ENCODE data around the gene MAP7D1.
A peak's percentile ranks its signal among the peaks of the same experiment; 100 is the strongest.

The MAP7D1 gene

GRCh38 chr1:36128126-36128904 lies 27.6 kb upstream of the MAP7D1 start:
- DNase-seq, result no peak

- DNase-seq, result no peak
Observed at GRCh38 chr1:36128905-36129206, 27.1 kb upstream of the MAP7D1 start.

DNA sequence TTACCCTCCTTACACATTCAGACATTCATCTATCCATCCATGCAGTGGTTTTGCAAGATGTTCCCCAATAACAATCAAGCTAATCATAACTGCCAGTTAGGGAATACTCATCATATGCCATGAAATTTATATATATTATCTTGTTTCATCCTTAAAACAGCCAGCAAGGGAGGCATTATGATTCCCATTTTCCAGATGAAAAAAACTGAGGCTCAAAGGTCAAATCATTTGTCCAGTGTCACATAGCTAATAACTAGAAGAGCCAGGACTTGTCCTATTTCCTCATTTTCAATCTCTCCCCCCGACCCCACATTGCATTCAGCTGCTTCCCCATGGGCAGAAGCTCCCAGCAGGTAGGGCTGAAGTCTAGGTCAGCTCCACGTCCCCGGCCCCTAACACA lies 23.9 kb upstream of the MAP7D1 start:
- DNase-seq, result no peak

DNA sequence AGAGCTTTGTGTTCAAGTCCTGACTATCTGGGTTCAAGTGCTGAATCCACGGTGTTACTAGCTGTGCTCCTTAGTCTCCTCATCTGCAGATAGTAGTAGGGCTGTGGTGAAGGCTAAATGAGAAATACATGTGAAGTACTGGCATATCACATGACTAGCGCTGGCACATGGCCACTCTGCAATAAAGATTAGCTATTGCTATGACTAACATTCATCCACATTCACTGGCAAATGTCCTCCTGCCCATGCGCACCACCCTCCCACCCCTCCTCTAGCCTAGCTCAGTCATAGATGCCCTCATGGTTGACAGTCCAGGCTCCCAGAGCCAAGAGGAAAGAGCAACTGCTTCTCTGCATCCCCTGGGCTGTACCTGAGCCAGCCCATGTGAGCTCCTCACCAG lies 22.5 kb upstream of the MAP7D1 start:
- peak; percentile 74 for DNase-seq

- no peak for DNase-seq
Observed at GRCh38 chr1:36134031-36134430, 21.9 kb upstream of the MAP7D1 start.

DNA sequence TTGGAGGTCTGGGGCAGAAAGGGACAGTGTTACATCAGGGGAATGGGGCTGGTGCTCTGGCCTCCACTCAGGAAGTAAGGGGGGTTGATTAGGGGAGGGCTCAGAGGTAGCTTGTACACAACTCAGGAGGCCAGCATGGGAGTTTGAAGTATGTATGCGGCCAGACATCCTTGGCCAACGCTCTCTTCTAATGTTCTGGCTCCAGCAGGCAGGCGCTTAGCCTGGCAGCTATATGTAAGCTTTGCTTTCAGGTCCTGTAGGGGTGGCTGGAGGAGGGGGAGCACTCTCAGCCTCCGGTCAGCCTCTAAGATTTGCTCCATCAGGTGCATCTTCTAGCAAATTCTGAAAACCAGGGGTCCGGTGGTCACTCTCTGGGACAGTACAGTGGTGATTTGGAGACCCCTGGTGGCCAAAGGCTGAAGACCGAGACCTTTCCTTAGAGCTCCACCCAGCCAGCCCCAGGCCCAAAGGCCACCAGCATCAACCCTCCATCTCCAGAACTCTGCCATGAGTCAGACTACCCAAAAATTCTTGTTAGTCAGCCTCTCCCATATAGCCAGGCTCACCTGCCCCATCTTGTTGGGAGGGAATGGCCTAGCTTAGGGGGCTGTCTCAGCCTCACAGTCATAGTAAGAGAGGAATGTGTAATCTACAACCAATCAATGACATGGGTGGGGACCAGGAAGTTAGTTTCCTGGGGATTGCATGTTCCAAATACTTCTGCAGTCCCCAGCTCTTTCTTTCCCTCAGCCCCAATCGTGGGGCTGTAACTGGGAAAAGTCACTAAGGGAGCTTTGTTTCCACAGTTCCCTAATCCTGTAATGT lies 21.2 kb upstream of the MAP7D1 start:
- peak; percentile 57 for DNase-seq

- no peak for DNase-seq
Observed at GRCh38 chr1:36135330-36135667, 20.7 kb upstream of the MAP7D1 start.

DNA sequence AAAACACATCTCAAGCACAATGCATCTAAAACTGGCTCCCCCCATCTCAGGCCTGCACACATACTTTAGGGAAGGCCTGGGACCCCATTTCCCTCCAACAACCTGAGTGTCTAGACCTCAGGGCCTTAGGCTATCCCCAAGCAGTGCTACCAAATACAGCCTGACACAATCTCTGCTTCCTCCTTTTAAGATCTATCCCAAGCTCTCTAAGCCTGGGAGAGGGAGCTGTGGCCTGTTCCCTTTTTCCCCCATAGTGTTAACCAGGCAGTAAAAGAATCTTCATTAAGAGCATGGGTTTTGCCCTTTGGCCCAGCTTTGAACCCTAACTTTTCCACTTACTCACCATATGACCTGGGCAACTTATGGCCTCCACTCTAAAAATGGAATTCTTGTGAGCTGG lies 20.2 kb upstream of the MAP7D1 start:
- DNase-seq, result no peak

DNA sequence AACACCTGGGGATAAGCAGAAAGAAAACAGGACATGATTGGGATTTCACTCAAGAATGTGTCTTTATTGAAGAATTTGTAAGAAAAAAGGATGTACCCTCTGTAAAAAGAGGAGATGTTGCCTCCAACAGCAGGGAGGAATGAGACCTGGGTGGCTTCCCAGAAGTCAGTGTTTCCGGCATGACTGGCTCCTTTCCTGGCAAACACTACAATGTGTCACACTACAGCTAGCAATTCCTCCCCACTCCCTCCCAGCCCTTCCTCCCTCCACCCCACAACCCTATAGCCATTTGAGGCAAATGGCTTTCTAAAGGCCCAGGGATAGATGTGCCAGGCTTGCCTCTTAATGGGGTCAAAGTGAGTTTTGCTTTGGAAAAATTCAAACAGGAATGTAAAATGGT lies 19.4 kb upstream of the MAP7D1 start:
- DNase-seq, result no peak

DNA sequence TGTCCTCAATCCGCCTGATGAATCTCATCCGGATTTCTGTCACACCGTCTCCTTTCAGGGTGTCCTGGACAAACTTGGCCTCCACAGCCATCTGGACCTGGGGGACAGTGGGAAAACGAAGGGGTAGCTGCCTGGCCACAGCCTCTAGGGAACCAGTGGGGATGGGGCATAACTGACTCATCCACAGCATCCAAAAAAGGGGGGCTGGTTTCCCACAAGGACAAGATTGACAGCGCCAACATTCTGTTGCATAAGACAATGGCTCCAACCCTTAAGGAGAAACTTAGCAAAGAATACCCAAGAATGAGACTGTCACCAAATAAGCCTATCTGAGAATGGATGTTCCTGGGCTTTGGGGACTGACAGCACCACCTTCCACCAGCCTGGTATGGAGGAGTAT lies 18.7 kb upstream of the MAP7D1 start:
- DNase-seq, result no peak

- DNase-seq, result peak; percentile 82
Observed at GRCh38 chr1:36137776-36138175, 18.2 kb upstream of the MAP7D1 start.

GRCh38 chr1:36139521-36139920 lies 16.4 kb upstream of the MAP7D1 start:
- no peak for DNase-seq

DNA sequence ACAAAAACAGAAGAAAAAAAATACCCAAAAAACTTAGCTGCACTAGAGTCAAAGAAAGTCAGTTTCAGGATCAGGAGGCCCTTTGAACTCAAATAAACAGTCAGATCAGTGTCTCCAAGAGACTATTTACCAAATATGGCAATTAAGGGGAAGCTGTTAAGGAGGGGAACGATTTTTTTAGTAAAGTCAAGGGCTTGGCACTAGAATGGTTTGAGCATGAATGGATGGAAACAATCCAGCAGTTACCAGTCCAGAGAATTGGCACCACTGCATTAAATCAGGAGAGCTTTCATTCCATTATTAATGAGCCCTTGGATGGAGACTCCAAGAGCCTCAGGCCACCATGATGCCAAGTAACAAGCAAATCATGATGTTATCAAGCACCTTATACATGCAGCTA lies 13.8 kb upstream of the MAP7D1 start:
- DNase-seq, result no peak

GRCh38 chr1:36143424-36143823 lies 12.5 kb upstream of the MAP7D1 start:
- no peak for DNase-seq

- no peak for DNase-seq
Observed at GRCh38 chr1:36144413-36144812, 11.5 kb upstream of the MAP7D1 start.

DNA sequence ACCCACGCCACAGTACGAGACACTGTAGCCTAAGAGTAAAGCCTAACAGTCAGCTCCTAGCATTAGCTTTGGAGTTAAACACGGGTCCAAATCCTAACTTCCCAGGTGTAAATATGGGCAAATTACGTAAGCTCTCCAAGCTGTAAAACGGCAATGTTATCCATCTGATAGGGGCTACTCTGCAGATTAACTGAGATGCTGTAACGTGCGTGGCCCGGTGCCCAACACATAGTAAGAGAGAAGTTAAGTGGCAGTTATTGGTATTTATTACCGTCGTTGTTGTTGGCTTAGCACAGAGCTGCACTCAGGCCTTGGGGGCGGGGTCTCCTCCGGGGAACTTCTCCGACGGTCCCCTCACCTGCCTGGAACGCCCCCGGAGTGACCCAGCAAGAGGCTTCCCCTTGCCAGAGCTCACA lies 7.1 kb upstream of the MAP7D1 start:
- DNase-seq, result no peak

DNA sequence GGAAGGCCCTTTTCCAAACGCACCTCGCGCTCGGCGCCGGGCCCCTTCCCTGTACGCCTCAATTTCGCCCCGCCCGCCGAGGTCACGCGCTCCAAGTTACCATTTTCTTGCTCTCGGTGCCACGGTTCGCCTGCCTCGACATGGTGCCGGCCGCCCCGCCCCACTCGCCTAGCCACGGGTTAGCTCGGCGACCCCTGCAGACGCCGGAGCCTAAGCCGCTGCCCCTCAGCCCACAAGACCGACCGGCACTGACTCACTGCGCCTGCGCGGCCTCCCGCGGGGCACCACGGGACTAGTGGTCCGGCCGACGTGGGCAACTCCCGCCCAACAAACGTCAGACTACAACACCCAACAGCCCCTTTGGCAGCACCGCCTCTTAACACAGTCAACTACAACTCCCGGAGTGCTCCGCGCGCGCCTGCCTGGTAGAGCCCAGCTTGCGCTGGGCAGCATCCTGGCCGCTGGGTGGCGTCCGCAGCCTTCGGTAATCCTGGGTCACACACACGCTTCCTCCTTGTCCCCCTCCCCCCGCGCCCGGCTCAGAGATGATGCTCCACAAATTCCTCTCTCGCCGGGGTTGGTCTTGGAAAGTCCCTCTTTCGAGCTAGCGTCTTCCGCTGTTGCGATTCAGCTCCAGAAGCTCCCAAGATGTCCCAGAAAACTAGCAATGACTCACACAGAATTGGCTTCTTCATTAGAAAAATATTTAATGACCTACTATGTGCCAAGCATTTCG lies 6.6 kb upstream of the MAP7D1 start, which contains the start of gene TRAPPC3:
TRAPPC3 (minus strand) TSS at position 250 of the 736 bp plus-strand sequence; CDS start at position 142, 108 bp downstream.
- peak; percentile 100 for DNase-seq

DNA sequence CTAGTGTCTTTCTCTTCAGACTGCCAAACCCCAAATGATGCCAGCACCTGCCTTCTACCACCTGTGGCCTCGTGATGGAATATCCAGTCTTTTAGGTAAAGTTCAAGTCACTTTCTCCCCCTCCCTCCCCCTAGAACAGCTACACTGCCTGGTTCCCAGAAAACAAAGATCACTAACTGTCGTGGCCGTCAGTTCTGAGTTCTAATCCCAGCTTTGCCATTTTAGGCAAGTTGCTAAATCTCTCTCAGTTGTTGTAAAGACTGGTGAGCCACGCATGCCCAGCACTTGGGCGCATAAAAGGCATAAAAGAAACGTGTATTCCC lies 6.0 kb upstream of the MAP7D1 start:
- no peak for DNase-seq

DNA sequence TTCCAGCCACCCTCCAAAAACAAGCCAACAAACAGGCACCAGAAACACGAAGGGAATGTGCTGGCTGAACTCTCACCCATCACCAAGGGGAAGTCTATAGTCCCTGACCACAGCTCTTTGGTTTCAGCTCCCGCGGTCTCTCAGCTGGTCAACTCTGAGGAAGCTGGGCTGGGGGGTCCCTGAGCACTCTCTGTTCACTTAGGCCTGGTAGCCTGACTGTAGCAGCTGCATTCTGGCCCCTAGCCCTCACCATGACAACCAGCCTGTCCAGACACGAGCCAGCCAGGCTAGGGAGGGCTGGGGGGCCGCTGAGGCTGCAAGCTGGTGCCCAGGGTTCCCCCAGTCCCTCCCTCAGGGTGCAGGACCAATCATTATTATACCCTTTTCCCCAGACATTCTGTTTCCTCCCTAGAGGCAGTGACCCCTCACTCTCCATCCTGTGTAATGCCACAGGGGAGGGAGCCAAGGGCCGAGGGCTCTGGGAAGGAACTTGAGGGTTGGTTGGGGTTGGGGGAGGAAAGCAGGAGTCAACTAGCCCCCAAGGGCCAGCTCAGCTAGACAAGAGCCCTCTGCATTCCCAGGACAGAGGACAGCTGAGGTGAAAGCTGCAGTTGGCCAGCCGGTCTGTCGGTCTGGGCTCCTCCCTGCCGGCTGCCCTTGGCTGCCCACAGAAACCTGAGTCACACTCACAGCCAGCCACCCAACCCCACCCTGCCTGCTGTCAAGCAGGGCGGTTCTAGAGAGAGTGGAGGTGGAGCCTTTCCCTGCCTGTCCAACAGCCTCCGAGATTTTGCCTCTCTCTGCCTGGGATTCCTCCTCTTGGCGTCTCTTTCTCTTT lies 5.4 kb upstream of the MAP7D1 start:
- peak; percentile 99 for DNase-seq

- no peak for DNase-seq
Observed at GRCh38 chr1:36151134-36151844, 4.7 kb upstream of the MAP7D1 start.

- DNase-seq, result no peak
Observed at GRCh38 chr1:36151845-36152203, 4.1 kb upstream of the MAP7D1 start.

DNA sequence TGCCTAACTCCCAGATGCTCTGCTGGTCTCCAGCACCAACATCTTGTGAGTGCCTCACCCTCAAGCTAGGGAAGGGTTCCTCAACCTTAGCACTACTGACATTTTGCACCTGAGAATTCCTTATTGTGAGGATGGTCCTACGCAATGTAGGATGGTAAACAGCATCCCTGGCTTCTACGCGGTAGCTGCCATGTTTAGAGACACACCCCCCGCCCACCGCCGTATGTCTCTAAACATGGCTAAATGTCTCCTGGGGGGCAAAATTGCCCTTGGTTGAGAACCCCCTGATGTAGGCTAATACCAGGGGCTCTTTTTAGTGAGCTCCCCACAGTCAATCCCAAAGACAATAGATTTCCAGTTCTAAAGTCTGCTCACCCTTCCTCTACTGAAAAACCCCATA lies 2.5 kb upstream of the MAP7D1 start:
- no peak for DNase-seq

DNA sequence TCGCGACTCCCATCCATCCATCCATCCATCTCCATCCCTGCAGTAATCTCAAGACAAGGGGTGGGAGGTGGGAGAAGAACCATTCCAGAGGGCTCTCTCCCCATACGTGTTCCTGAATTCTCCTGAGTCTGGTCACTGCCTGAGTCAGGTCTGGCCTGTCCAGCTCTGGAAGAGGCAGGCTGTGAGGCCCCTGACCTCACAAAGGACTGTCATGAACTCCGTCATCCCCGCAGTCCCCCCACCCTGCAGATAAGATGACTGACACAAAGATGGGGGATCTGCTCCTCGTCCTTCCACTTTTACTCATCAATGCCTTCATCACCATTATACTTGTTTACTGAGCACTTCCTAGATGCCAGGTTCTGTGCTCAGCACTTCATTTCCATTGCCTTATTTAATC lies 1.6 kb upstream of the MAP7D1 start:
- DNase-seq, result no peak
